DOHH2 (cell line): ENCODE data around the gene HCRTR1.

Experiments
- H3F3A ChIP-seq: fragments of 200-600 bp; sonication (generic), shearing (Covaris generic); 2 replicates; pipeline ENCODE4 v1.6.0; 2016; ENCODE audit warnings: antibody characterized with exemption, mild to moderate bottlenecking; ENCODE audit not compliant: control insufficient read depth, insufficient read depth
- H3K27ac ChIP-seq: fragments of 200-600 bp; sonication (generic); 2 replicates; pipeline ENCODE4 v1.5.1; 2014; ENCODE audit warnings: low read depth, mild to moderate bottlenecking, low read length, moderate library complexity
- H3K27me3 ChIP-seq: fragments of 200-600 bp; sonication (generic); 2 replicates; pipeline ENCODE4 v1.6.1; 2014; ENCODE audit warnings: mild to moderate bottlenecking, low read length, mixed read lengths; ENCODE audit not compliant: control insufficient read depth
- H3K36me3 ChIP-seq: fragments of 200-600 bp; sonication (generic); 2 replicates; pipeline ENCODE4 v1.6.1; 2014; ENCODE audit warnings: mild to moderate bottlenecking, low read length, moderate library complexity, mixed read lengths; ENCODE audit not compliant: control insufficient read depth
- H3K4me1 ChIP-seq: fragments of 200-600 bp; sonication (generic); 2 replicates; pipeline ENCODE4 v1.6.1; 2014; ENCODE audit warnings: mild to moderate bottlenecking, low read length, mixed read lengths; ENCODE audit not compliant: control insufficient read depth
- H3K4me2 ChIP-seq: fragments of 200-600 bp; sonication (generic); 2 replicates; pipeline ENCODE4 v1.6.0; 2014; ENCODE audit warnings: mild to moderate bottlenecking, low read length, moderate library complexity
- H3K4me3 ChIP-seq: fragments of 200-600 bp; sonication (generic); 2 replicates; pipeline ENCODE4 v1.5.1; 2014; ENCODE audit warnings: mild to moderate bottlenecking, low read length, mixed read lengths
- H3K79me2 ChIP-seq: fragments of 200-600 bp; sonication (generic); 2 replicates; pipeline ENCODE4 v1.6.1; 2014; ENCODE audit warnings: mild to moderate bottlenecking, low read length, mixed read lengths; ENCODE audit not compliant: control insufficient read depth
- H3K9me2 ChIP-seq: fragments of 200-600 bp; sonication (generic); replicated peaks from 2 replicates; pipeline ENCODE4 v1.6.1; 2014; ENCODE audit warnings: mild to moderate bottlenecking, low read length, mixed read lengths; ENCODE audit not compliant: control insufficient read depth
- H3K9me3 ChIP-seq: fragments of 200-600 bp; sonication (generic); 2 replicates; pipeline ENCODE4 v1.6.1; 2014; ENCODE audit warnings: antibody characterized with exemption, low read length, mixed read lengths; ENCODE audit not compliant: control insufficient read depth, insufficient read depth
- H4K20me1 ChIP-seq: fragments of 200-600 bp; sonication (generic); 2 replicates; pipeline ENCODE4 v1.6.0; 2014; ENCODE audit warnings: low read depth, mild to moderate bottlenecking, antibody characterized with exemption, low read length, moderate library complexity; ENCODE audit not compliant: control insufficient read depth, insufficient read depth
- EZH2phosphoT487 ChIP-seq: fragments of 200-600 bp; sonication (generic); IDR thresholded peaks from 2 replicates; pipeline ENCODE4 v1.6.1; 2017; ENCODE audit warnings: borderline replicate concordance, mild to moderate bottlenecking, antibody characterized with exemption, low read length, moderate library complexity, mixed read lengths
- TF ChIP-seq, protein P1 (sequence below): fragments of 200-600 bp; sonication (generic); IDR thresholded peaks from one replicate; pipeline ENCODE4 v1.5.1; 2014; ENCODE audit warnings: antibody characterized with exemption, mild to moderate bottlenecking, low read depth, low read length; ENCODE audit not compliant: poor library complexity, severe bottlenecking

The HCRTR1 gene

DNA sequence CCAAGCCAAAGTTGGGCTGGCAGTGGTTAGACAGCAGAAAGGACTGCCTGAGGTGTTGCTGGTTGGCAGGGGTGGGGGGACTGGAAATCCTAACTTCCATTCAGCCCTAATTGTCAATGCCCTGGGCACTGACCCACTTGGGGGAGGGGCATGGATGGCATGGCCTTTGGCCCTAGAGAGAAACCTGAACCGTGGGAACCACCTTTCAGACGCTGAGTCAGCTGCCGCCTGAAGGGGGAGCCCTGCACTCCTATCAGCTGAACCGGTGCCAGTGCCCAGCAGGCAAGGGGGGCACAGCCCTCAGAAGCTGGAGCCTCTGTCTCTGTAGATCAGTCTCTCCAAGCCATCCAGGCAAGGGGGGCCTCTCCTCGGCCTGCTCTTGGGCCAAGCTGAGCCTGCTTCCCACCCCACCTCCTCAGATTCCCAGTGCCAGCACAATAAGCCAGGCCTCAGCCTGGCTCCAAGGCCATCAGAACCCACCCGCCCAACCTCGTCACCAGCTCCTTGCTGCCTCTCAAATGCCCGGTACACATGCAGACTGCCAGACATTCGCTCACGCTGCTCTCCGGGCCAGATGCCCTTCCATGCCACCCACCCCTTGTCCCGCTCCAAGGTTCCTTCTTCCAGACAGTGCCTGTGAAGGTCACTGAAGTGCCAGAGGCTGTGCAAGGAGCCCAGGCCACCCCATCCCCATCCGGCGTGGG, 29.6 kb upstream of the HCRTR1 start:
- Histone ChIP-seq H3K9me2 (no peaks in the 10 kb centered on the region), H3K4me2 (no peak overlapping the region), H3K4me3 (no peak overlapping the region)

DNA sequence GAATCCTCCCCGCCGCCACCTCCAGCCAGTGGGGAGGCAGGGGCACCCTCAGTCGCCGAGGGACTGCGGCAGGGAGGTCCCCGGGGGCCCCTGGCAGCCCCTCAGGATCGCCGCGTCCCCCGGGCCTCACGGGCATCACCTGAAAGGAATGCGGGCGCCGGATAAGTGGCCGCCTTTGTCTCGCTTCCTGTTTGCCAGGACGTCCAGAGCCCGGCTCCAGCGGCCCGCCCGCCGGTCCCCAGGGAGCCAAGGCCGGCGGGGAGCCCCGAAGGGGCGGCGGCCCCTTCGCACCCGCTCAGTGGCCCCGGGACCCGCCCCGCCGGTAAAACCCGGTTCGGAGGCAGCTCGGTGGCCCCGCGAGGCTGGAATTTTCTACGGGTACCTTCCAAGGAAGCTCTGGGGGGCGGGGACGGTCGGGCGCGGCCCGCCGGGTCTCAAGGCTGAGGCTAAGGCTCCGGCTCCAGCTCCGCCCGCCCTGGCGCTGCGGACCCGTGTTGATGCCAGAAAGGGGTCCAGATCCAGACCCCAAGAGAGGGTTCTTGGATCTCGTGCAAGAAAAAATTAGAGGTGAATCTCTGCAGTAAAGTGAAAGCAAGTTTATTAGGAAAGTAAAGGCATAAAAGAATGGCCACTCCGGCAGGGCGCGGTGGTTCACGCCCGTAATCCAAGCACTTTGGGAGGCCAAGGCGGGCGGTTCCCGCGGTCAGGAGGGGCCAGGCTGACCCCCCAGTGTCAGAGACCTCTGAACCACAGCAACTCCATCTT, 28.6 kb upstream of the HCRTR1 start:
- Histone ChIP-seq H3K9me2 (no peaks in the 10 kb centered on the region), H3K9me3 (no peaks in the 10 kb centered on the region), H3K79me2 (no peaks in the 10 kb centered on the region), H4K20me1 (no peaks in the 10 kb centered on the region), H3K27me3 (peaks cover 3% of the 10 kb centered on the region; the same call in 1 of the 2 replicates), H3F3A (no peaks in the 10 kb centered on the region), H3K4me1 (peaks cover 4% of the 10 kb centered on the region), H3K36me3 (no peaks in the 10 kb centered on the region), H3K4me3 (no peak overlapping the region), H3K27ac (no peak overlapping the region), H3K4me2 (no peak overlapping the region)
- TF ChIP-seq, protein P1, sequence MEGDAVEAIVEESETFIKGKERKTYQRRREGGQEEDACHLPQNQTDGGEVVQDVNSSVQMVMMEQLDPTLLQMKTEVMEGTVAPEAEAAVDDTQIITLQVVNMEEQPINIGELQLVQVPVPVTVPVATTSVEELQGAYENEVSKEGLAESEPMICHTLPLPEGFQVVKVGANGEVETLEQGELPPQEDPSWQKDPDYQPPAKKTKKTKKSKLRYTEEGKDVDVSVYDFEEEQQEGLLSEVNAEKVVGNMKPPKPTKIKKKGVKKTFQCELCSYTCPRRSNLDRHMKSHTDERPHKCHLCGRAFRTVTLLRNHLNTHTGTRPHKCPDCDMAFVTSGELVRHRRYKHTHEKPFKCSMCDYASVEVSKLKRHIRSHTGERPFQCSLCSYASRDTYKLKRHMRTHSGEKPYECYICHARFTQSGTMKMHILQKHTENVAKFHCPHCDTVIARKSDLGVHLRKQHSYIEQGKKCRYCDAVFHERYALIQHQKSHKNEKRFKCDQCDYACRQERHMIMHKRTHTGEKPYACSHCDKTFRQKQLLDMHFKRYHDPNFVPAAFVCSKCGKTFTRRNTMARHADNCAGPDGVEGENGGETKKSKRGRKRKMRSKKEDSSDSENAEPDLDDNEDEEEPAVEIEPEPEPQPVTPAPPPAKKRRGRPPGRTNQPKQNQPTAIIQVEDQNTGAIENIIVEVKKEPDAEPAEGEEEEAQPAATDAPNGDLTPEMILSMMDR = no peak
- no peak for TF ChIP-seq EZH2phosphoT487

More for the DNA sequence above, 29.6 kb upstream of the HCRTR1 start:
- no peak for TF ChIP-seq EZH2phosphoT487
- TF ChIP-seq, protein P1 = peak; percentile 92
- Histone ChIP-seq H3K79me2 (no peaks in the 10 kb centered on the region), H3K4me1 (no peaks in the 10 kb centered on the region), H4K20me1 (no peaks in the 10 kb centered on the region), H3F3A (no peaks in the 10 kb centered on the region), H3K9me3 (no peaks in the 10 kb centered on the region), H3K27ac (no peak overlapping the region), H3K36me3 (no peaks in the 10 kb centered on the region), H3K27me3 (peaks cover 3% of the 10 kb centered on the region; the same call in 1 of the 2 replicates)

DNA sequence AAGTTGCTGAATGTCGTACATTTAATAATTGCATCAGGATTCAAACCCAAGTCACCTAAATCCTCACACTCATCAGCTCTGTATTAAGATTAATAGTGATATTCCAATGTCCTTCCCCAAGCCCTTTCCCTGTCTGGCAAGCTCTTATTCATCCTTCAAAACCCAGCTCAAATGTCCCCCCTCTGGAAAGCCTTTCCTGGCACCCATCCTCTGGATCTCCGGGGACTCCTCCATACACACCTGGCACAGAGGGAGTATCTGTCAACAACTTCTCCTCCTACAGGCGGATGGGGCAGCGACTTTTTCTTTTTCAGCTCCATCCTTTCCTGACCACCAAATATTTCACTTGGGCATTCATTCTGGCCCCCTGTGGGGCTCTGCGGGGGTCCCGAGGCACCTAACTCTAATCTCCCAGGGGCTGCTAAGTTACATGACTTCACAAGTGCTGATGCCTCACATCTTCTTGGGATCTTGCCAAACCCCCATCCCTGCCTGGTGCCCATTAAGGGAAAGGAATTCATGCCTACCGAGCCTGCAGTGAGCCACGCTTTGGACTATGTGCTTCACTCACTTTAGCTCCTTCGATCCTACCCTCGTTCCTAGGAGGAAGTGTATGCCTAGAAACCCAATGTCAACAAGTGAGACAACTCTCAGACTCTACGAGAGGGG, 25.9 kb upstream of the HCRTR1 start:
- Histone ChIP-seq H3K4me3 (no peak overlapping the region), H3K27ac (no peak overlapping the region), H3K4me1 (peaks cover 23% of the 10 kb centered on the region), H3K9me2 (no peaks in the 10 kb centered on the region), H3K4me2 (no peak overlapping the region), H3K9me3 (no peaks in the 10 kb centered on the region), H3F3A (no peaks in the 10 kb centered on the region), H3K79me2 (no peaks in the 10 kb centered on the region), H3K27me3 (peaks cover 3% of the 10 kb centered on the region; the same call in 1 of the 2 replicates), H3K36me3 (no peaks in the 10 kb centered on the region), H4K20me1 (no peaks in the 10 kb centered on the region)
- TF ChIP-seq, protein P1 = no peak
- no peak for TF ChIP-seq EZH2phosphoT487
